Activated CD8-positive, alpha-beta memory T cell treated with anti-CD3 and anti-CD28 coated beads, Interleukin-2, amount 50 U/mL, for 48 hours (primary cell): ENCODE data around the gene CSAG2.

Experiments
- DNase-seq: peaks from one replicate; pipeline ENCODE4 v3.0.0-alpha.2; 2020

CSAG2 gene

GRCh38 chrX:152658302-152658701 is 50.8 kb downstream of the CSAG2 start:
- no peak for DNase-seq
